Activated effector memory CD4-positive, alpha-beta T cell treated with anti-CD3 and anti-CD28 coated beads, Interleukin-2, amount 50 U/mL, for 16 hours (primary cell): ENCODE results near the gene SNAI3.

Source experiments
- DNase-seq: peaks from one replicate; pipeline ENCODE4 v3.0.0-alpha.2; 2020

SNAI3 gene

DNA sequence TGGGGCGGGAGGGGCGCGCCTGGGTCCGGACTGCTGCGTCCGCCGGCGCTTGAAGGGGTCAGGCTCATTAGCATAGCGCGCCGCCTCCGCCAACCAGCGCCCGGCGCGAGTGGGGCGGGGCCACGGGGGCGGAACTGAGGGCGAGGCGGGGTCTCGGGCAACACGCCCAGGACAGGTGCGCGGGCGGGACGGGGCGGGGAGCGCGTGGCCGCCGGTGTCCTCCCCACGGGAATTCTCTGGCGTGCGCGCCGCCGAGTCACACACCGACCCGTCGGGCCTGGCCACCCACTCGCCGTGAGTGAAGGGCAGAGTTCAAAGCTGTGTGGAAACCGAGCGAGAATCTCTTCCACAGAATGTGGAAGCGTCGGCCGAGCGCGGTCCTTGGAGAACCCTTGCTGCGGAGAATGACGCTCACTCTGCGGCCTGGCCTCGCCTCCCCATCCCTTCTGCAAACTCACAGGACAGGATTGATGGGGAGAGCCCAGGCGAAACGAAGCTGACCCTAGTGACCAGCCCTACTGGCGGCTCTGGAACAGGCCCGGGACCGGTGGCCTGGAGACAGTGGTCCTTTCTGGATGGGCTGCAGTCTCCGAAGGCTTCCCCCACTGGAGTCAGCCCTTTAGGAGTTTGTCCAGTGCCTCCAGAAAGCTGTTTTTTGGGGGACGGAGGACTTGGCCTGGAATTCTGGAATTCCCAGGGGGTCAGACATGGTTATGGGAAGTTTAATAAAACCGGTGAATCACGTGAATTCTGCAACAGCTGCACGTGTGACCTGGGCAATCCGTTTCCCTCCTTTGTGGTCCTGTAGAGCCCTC lies at the start of gene SNAI3:
Gene SNAI3 (minus strand): TSS at position 69 of the 815 bp plus-strand sequence. CDS start 101 bp downstream, outside the sequence.
- peak; percentile 96 for DNase-seq

DNA sequence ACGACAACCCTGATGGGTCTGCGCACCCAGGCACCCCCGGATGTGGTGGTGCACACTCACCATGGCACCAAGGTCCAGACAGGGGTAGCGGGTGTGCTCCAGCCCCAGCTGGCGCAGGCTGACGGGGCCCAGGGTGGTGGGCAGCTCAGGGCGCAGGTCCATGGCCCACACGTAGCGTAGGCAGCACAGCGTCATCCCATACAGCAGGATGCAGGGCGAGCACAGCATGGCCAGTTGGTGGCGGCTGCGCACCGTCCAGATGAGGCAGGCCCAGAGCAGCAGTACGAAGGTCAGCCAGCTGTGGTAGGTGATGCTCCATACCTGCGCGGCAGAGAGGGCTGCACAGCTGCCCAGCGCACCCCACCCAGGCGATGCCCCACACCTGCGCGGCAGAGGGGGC lies 49.8 kb upstream of the SNAI3 start:
- no peak for DNase-seq

DNA sequence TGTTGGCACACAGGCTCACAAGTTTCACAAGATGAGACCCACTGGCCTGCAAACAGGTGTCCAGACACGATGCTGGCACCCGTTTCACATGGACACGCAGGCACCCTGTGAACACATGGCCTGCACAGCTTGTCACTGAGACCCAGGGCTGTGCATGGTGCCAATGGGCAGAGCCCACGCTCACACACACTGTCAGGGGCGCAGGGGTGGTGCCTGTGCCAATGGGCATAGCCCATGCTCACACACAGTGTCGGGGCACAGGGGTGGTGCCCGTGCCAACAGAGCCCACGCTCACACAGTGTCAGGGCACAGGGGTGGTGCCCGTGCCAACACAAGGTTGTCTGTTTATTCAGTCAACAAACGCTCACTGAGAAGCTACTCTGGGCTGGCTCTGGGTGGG lies 49.3 kb upstream of the SNAI3 start:
- DNase-seq: no peak

DNA sequence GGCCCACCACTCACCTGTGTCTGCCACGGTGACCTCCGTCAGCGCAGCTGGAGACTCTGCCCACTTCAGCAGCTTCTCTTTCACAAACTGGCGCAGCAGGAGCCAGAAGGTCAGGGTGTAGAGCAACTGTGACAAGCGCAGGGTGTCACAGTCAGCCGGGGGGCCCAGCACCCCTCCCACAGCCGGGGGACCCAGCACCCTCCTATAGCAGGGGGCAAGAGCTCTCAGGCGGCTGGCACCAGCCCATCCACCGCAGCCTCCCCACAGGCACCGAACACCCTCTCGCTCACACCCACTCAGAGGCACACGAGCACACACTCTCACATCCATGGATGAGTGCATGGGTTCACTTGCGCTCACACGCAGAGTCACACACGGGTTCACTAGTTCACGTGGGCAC lies 48.8 kb upstream of the SNAI3 start:
- DNase-seq: no peak

DNA sequence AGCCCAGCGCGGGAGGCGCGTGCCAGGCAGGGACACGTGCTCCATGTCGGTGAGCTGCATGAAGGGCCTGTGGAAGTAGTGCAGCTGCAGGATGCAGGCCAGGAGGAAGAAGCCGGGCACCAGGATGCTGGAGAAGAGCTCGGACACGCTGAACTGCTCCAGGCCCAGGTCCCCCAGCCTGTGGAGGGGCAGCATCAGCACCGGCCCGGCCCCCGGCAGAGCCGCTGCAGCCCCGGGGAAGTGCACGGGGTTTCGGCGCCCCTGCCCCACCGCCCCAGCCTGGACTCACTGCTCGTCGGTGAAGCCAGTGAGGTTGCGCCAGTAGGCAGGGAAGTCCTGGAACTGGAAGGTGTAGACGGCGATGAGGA lies 48.0 kb upstream of the SNAI3 start:
- no peak for DNase-seq

DNA sequence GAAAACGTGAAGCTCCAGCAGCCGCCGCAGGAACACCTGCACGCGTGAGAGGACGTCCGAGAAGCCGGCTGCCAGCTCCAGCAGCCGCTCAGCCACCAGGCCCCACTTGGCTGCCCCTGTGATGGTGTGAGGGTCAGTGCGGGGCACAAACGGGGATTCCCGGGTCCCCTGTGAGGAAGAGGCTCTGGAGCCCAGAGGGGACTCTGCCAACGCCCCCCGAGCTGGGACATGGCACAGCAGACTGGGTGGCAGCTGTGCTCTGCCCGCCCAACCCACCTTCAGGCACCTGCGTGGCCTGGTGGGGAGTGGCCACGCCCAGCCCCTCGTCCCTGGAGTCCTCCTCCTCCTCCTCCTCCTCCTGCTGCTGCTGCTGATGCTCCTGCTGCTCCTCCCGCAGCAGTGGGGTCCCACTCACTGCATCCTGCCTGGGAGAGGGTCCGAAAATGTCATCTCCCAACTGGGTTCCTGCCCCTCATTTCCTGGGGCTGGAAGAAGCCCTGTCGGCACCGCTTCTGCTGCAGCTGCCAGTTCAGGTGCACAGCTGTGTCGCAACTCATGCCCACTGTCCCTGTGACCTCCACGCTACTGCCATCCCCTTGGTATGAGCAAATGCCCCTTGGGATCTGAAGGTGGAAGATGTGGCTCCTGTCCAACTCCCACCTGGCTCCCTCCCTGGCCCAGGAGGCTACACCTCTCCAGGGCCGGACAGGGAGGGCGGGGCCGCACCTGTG lies 47.5 kb upstream of the SNAI3 start:
- no peak for DNase-seq

DNA sequence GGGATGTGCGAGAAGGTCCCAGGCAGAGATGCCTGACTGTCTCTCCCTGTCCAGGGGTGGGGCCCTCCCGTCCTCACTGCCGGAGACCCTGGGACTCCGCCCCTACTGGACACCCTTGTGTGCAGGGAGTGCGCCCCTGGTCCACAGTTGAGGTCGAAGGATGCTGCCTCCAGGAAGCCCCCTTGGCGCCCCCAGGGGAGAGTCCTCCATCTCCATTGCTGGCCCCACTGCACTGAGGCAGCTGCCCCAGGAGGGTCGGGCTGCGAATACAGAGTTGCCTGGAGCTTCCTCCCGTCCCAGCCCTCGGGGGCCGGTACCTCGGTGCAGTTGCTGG lies 46.6 kb upstream of the SNAI3 start:
- DNase-seq: no peak

DNA sequence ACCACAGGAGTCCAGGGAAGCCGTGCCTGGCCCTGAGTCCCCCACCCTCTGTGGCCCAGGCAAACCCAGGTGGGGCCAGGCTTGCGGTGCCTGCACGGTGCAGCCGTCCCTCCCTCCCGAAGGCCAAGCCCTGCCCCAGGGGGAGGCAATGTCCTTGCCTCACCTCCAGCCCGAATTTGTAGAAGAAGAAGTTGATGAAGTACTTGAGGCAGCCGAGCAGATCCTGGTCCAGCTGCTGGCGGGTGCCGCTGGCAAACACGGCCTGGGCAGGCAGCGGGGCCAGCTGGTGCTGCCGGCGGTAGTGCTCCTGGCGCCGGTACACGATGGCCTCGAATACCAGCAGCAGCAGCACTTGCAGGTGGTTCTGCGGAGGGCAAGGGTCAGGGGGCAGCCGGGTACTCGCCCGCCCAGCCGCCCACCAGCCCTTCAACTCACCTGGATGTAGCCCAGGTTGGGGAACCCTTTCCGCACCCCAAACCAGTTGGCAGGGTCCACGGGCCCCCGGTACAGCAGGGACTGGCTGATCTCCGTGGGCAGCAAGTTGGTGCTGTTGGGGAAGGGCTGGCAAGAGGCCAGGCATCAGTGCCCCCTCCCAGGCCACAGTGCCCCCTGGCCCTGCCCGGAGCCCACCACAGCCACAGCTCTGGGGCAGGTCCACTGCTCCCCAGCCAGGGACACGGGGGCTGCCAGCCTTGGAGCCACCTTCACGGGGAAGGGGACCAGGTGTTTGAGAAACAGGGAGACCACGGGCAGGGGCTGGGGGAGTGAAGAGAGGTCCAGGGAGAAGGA lies 46.1 kb upstream of the SNAI3 start:
- DNase-seq: no peak

DNA sequence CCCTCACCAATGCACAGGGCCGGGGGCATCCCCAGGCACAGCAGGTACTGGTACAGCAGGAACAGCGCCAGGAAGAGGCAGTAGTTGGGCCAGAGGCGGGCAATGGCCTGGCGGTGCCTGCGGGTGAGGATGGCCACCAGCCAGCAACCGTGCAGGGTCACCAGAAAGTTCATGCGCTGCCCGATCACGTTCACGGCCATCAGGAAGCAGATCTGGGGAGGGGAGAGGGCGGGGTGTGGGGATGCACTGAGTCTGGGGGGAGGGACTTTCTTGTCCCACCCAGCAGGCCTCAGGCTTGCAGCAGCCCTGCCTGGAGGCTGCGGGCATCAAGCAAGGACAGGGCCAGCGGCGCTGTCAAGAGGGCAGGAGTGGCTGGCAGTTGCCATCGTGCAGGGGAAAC lies 45.4 kb upstream of the SNAI3 start:
- DNase-seq: no peak

DNA sequence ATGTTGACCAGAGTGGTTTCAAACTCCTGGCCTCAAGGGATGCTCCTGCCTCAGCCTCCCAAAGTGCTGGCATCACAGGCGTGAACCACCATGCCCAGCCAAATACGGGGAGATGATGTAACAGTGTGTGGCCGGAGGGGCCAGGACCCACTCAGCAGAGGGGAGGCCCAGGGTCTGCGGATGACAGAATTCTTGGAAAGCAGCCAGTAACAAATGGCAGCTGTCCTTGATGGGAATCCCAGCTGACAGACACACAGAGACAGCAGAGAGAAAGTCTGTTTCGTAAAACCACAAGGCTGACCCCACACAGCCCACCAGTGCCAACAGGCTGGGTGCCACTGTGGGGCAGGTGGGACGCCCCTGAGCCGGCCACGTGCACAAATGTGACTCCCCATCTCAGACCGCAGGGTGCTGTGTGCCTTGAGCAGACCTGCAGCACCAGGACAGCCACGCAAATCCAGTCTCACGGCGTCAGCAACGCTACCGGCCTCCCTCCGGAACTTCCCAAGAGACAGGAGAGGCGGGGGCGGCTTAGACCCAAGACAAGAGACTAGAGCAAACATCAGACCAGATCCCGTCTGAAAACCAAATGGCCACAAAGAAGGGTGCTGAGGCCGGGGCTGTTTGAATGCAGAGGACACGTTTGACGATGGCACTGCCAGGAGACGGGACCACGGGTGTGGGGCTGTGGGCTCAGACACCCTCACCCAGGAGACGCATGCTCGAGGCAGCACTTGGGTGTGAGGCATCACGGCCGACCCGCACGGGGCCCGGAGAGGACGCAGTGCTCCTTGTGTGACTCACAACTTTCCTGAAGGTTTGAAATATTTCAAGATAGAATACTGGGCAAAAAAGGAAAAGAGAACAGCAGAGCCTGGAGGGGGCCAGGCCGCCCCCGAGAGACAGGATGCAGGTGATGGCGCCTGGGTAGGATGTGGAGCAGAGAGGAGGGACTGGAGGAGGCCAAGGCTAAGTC lies 44.6 kb upstream of the SNAI3 start:
- DNase-seq: no peak

DNA sequence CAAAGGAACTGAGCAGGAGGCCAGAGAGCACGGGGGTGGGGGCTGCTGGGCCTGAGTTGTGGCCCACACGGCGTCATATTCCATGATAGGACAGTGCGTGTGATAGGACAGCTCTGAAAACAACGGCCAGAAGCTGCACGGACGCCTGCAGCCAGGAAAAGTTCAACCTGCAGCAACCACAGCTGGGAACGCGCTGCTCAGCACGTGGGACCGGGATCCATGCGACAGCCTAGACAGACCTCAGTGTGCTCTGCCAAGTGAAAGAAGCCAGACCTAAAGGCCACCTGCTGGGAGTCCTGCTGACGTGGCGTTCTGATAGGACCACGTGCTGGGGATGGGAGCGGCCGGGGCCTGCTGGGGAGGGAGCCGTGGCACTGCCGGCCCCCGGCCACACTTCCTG lies 41.6 kb upstream of the SNAI3 start:
- DNase-seq: no peak

DNA sequence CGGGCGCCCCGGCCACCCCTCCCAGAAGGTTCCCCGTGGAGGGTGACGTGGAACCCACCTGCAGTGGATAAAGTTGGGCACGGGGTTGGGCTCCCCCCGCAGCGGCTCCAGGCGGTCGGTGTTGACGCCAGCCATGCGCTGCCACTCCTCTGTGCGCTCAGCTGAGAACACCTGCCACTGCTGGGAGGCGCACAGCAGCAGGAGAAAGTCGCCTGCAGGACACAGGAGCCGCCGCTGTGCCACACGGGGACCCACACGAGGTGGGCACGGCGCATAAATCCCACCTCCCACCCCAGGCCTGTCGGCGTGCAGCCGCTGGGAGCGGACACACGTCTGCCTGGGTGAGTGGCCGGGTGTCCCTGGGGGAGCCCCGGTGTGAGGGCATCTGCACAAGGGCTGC lies 40.7 kb upstream of the SNAI3 start:
- DNase-seq: no peak

DNA sequence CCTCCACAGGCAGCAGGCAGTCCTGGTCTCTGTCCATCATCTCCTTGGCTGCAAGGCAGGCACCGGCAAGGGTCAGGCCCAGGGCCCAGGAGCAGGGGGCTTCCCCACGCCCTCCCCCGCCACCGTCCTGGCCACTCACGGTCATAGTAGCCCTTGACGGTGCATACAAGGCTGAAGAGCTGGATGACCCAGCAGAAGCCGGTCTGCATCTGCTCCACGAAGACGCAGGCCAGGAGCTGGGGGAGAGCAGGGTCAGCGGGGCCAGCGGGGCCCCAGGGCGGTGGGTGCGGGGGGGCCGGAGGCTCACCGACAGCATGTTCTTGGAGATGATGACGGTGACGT lies 40.1 kb upstream of the SNAI3 start:
- DNase-seq: no peak

DNA sequence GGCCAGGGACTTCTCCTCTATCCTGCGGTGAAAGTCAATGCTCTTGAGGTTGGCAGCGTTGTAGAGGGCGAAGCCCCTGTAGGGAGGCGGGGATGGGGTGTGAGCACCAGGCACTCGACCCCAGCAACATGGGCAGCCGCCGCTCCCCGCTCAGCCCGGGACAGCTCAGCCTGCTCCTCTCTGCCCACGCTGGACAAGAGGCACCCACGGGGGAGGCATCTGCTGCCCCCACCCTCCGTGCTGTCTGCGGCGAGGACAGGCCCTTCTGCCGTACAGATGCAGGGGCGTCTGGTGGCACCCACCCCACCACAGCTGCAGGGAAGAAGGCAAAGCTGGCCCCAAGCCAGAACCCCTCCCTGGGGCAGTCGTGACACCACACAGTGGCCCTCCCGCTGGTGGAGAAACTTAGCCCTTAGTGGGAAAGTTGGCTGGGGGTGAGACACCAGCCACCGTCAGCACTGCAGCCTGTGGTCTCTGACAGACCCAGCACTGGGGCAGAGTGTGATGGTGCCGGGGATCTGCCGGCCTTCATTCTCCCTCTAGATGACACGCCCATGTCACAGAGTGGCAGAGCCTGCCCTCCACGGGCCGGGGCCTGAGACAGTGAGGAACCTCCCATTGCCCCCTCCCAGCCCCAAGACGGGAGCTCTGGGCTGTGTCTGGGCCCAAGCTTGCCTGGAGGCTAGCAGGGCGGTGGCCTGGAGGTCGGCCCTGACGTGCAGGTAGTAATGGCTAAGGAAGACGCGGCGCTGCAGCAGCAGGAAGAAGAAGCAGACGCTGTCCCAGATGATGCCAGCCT lies 39.5 kb upstream of the SNAI3 start:
- DNase-seq: no peak

DNA sequence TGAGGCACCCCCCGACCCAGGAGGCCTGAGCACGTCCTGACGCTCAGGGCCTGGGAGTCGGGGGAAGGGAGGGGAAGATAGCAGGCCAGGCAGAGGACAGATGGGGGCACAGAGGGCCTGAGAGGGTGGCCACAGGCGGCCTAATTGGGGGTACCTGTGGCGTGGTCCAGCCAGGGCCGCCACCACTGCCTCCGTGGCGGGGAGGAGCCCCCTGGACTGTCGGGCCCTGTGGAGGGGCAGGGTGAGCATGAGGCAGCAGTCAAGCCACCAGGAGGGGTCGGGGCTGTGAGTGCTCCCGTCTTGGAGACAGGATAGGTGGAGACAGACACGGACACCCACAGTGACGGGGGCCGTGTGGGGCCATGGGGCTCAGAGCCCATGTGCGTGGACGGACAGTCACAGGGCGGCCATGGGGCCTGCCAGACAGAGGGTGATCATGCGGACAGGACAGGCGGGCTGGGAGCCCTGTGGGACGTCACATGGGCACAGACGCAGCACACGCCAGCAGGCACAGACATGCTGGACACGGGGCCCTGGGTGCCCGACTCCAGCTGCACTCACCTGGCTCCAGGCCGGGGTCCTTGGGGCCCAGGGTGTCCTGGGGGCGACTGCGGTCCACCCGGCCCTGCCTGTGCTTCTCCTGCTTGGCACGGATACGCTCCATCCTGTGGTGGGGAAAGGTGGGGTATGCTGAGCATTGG lies 38.7 kb upstream of the SNAI3 start:
- DNase-seq: no peak

DNA sequence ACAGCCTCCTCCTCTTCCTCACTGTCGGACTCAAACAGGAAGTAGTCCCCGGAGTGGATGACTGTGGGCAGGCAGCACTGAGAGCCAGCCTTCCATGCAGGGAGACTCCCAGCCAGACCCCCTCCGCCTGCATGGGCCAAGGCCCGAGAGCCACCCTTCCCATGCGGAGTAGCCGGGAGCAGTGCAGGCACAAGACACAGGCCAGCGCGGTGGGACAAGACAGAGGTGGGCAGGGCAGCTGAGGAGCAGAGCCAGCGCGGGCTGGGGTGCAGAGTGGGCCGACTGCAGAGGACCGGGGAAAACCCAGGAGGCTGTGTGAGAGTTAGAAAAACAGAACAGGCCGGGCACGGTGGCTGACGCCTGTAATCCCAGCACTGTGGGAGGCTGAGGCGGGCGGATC lies 37.6 kb upstream of the SNAI3 start:
- DNase-seq: no peak

DNA sequence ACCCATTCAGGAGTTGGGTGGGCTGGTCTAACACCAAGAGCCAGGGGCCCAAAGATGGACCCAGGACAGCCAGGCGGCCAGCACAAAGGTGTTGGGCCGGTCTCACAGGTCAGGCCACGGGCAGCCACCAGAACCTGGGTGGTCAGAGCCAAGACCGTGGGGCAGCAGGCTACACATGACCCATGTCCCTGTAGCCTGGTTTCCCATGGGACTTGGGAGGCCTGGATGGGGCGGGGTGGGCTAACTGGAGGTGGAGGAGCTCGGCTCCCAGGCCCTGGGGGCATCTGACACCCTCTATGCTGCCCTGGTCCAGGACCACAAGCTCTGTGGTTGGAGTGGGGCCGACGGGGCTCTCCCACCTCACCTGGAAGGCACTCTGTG lies 37.2 kb upstream of the SNAI3 start:
- no peak for DNase-seq

DNA sequence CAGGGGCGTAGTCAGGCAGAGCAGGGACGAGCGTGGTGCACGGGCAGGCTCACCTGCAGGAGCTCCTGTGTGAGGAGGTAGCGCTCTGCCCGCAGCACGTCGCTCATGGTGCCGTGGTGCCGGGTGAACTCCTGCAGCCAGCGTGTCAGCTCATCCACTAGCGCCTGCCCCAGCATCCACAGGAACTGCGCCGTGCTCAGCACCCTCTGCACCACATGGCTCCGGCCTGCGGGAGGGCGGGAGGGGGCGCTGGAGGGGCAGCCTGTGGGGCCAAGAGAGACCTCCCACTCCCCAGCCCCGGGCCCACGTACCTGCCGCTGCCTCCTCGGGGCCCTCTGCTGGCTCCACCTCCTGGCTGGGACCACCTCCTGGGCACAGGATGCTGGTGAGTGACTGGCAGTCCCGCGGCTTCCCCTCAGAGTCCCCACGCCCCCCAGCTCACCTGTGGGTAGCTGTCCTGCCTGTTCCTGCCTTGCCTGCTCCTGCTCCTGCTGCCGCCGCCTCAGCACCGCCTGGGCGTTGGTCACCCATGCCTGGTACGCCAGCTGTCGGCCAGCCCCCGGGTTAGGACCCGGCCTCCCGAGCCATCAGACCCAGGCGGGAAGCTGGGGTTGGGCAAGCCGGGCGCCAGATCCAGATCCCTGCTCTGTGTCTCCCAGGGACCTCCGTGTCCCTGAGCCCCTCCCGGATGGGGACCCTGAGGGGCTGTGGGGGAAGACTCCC lies 36.6 kb upstream of the SNAI3 start:
- DNase-seq: no peak

DNA sequence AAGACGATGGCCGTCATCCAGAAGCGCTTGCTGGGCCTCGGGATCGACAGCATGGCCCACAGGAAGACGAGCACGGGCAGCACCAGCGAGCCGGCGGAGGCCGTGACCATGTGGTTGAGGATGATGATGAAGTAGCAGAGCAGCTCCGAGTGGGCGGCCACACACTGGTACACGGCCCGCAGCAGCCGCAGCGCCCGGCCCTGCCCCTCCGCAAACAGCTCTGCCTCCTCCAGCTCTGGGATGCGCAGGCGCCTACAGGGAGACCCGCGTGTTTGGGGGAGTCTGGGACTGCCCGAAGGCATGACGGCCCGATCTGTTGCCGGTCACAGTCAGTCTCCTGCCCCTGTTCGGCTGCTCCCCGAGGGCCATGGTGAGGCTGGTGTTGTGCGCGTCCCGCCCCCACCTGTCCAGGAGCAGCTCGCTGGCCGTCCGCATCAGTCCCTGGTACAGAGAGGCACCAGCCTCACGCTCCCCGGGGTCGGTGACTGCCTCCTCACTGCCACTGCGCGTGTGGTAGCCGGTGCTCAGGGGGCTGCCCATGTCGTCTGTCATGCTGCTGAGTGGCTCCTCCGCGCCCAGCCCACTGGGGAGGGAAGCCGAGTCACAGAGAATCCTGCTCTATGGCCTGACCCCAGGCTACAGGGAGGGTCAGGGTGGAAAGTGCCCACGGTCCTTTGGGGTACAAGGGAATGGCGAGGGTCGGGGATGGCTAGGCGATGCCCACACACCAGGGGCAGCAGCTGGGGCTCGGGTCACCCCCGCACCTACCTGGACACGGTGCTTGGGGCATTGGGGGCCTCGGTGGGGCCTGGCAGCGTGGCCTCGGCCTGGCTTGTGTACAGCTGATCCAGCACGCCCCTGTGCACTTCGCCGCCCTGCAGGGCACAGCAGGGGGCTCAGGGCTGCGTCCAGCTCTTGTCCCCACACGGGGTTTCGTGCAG lies 35.8 kb upstream of the SNAI3 start:
- no peak for DNase-seq
